NCI-H748 (cell line): ENCODE results near the gene DNAJB6.
A peak's percentile ranks its signal among the peaks of the same experiment; 100 is the strongest.

Source experiments
- DNase-seq: peaks from one replicate; lab custom pipeline; 2025; ENCODE audit not compliant: unreplicated experiment; lab: John Stamatoyannopoulos, UW

DNAJB6 gene

GRCh38 chr7:157366722-157367121 is 29.9 kb downstream of the DNAJB6 start:
- no peak for DNase-seq

GRCh38 chr7:157368955-157369354 is 32.2 kb downstream of the DNAJB6 start:
- DNase-seq: no peak

- no peak for DNase-seq
These were observed 33.9 kb downstream of the DNAJB6 start for GRCh38 chr7:157370742-157371141.

- no peak for DNase-seq
These were observed 34.5 kb downstream of the DNAJB6 start for GRCh38 chr7:157371296-157371695.

- DNase-seq: no peak
These were observed 35.8 kb downstream of the DNAJB6 start for GRCh38 chr7:157372300-157373232.

GRCh38 chr7:157373493-157373892 is 36.7 kb downstream of the DNAJB6 start:
- no peak for DNase-seq

GRCh38 chr7:157375410-157375809 is 38.6 kb downstream of the DNAJB6 start:
- DNase-seq: no peak

- DNase-seq: no peak
These were observed 40.8 kb downstream of the DNAJB6 start for GRCh38 chr7:157377436-157378124.

GRCh38 chr7:157378390-157378789 is 41.6 kb downstream of the DNAJB6 start:
- no peak for DNase-seq

- no peak for DNase-seq
These were observed 42.7 kb downstream of the DNAJB6 start for GRCh38 chr7:157379493-157379892.

- no peak for DNase-seq
These were observed 43.6 kb downstream of the DNAJB6 start for GRCh38 chr7:157380416-157380815.

GRCh38 chr7:157383868-157384267 is 47.1 kb downstream of the DNAJB6 start:
- DNase-seq: no peak

- DNase-seq: peak; percentile 9
These were observed 47.5 kb downstream of the DNAJB6 start for GRCh38 chr7:157384301-157384700.

- DNase-seq: peak; percentile 78
These were observed 50.4 kb downstream of the DNAJB6 start for GRCh38 chr7:157386979-157387800.

GRCh38 chr7:157388301-157388700 is 51.5 kb downstream of the DNAJB6 start:
- DNase-seq: no peak

- DNase-seq: no peak
These were observed 53.3 kb downstream of the DNAJB6 start for GRCh38 chr7:157389951-157390730.

GRCh38 chr7:157391036-157391710 is 54.4 kb downstream of the DNAJB6 start:
- DNase-seq: no peak

- DNase-seq: no peak
These were observed 55.6 kb downstream of the DNAJB6 start for GRCh38 chr7:157392256-157393037.
